ENCODE results near the gene MAN2B1. TPM values are rescaled to one million over a fixed set of nuclear protein-coding genes. Genes with fewer than 3 reads are reported as not detected.
A peak's percentile ranks its signal among the peaks of the same experiment; 100 is the strongest.

Gene MAN2B1
- total RNA-seq, 1 donor from 2014 or later: 35.8 TPM

DNA sequence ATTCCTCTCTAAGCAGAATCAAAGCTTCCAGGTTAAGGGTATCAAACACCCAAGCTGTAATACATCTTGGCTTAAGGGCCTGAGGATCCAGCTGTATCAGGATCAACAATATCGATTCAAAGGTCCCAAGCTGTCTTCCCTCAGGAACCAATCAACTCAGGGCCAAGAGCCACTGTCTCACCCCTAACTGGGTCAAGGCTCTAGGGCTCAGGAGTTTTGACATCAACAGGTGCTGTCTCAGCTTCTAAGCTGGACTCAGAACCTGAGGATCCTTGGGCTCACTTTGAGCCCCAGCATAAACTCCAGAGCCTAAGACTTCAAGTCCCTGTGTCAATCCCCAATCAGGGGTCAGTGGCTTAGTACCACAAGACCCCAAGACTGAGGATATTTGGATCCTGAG, 29.0 kb upstream of the MAN2B1 start:
- Histone ChIP-seq H3F3A (ENCODE audit: low read depth) (peaks cover 32% of the 10 kb centered on the region), H3K4me2 (peak overlapping the region; percentile 84), H3K9me3 (ENCODE audit: low read depth) (no peaks in the 10 kb centered on the region), H3K79me2 (ENCODE audit: low read depth) (no peaks in the 10 kb centered on the region), H4K20me1 (ENCODE audit: low read depth) (no peaks in the 10 kb centered on the region), H3K4me3 (peak overlapping the region; percentile 82), H3K27me3 (no peaks in the 10 kb centered on the region), H3K27ac (no peak overlapping the region), H2AFZ (replicated peaks) (no peak overlapping the region), H3K4me1 (peaks cover 7% of the 10 kb centered on the region), H3K36me3 (no peaks in the 10 kb centered on the region), H3K9ac (peak overlapping the region; percentile 64)
- Mint-ChIP-seq H3K4me1 (peaks cover 7% of the 10 kb centered on the region), H3K9me3 (no peaks in the 10 kb centered on the region), H3K27me3 (ENCODE audit: insufficient read depth, low read depth) (peaks cover 2% of the 10 kb centered on the region), H3K4me3 (peak overlapping the region; percentile 87), H3K36me3 (peaks cover 4% of the 10 kb centered on the region), H3K27ac (no peak overlapping the region)
- TF ChIP-seq, protein P1, sequence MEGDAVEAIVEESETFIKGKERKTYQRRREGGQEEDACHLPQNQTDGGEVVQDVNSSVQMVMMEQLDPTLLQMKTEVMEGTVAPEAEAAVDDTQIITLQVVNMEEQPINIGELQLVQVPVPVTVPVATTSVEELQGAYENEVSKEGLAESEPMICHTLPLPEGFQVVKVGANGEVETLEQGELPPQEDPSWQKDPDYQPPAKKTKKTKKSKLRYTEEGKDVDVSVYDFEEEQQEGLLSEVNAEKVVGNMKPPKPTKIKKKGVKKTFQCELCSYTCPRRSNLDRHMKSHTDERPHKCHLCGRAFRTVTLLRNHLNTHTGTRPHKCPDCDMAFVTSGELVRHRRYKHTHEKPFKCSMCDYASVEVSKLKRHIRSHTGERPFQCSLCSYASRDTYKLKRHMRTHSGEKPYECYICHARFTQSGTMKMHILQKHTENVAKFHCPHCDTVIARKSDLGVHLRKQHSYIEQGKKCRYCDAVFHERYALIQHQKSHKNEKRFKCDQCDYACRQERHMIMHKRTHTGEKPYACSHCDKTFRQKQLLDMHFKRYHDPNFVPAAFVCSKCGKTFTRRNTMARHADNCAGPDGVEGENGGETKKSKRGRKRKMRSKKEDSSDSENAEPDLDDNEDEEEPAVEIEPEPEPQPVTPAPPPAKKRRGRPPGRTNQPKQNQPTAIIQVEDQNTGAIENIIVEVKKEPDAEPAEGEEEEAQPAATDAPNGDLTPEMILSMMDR (IDR thresholded peaks at IDR 0.05): no peak
- no peak for TF ChIP-seq EZH2phosphoT487 (IDR thresholded peaks at IDR 0.05)
- no peak for TF ChIP-seq EZH2 (IDR thresholded peaks at IDR 0.05)
- no peak for DNase-seq (ENCODE audit: low spot score)

DNA sequence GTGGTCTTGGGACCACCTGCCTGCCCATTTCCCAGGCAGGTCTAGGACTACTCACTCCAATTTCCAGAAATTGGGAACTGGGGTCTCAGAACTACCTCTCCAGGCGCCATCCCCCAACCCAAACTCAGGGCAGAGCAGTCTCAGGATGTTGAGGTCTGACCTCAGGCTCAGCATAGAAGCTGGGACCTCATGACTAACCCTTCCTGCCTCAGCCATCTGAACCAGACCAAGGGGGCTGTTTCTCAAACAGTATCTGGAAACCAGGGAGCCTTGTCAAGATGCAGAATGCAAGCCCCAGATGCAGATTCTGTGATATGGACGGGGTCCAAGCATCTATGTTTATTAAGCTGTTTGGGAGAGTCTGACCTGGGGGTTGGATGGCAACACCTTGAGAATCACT, 28.6 kb upstream of the MAN2B1 start:
- H3K27me3 ChIP-seq: no peaks in the 10 kb centered on the region
- Mint-ChIP-seq H3K36me3 (peaks cover 4% of the 10 kb centered on the region), H3K4me3 (peak overlapping the region; percentile 75), H3K27ac (no peak overlapping the region), H3K9me3 (no peaks in the 10 kb centered on the region), H3K27me3 (ENCODE audit: insufficient read depth, low read depth) (peaks cover 2% of the 10 kb centered on the region), H3K4me1 (peaks cover 7% of the 10 kb centered on the region)
- no peaks in the 10 kb centered on the region for H3K36me3 ChIP-seq
- no peaks in the 10 kb centered on the region for H3K79me2 ChIP-seq (ENCODE audit: low read depth)
- no peaks in the 10 kb centered on the region for H4K20me1 ChIP-seq (ENCODE audit: low read depth)
- H3K4me2 ChIP-seq: no peak overlapping the region
- peaks cover 7% of the 10 kb centered on the region for H3K4me1 ChIP-seq
- TF ChIP-seq EZH2phosphoT487 (IDR thresholded peaks at IDR 0.05): no peak
- TF ChIP-seq, protein P1 (IDR thresholded peaks at IDR 0.05): no peak
- no peak for DNase-seq (ENCODE audit: low spot score)
- no peak overlapping the region for H3K27ac ChIP-seq
- H3K9me3 ChIP-seq (ENCODE audit: low read depth): no peaks in the 10 kb centered on the region
- H3K4me3 ChIP-seq: no peak overlapping the region
- H3K9ac ChIP-seq: no peak overlapping the region
- H3F3A ChIP-seq (ENCODE audit: low read depth): peaks cover 32% of the 10 kb centered on the region
- no peak overlapping the region for H2AFZ ChIP-seq (replicated peaks)

DNA sequence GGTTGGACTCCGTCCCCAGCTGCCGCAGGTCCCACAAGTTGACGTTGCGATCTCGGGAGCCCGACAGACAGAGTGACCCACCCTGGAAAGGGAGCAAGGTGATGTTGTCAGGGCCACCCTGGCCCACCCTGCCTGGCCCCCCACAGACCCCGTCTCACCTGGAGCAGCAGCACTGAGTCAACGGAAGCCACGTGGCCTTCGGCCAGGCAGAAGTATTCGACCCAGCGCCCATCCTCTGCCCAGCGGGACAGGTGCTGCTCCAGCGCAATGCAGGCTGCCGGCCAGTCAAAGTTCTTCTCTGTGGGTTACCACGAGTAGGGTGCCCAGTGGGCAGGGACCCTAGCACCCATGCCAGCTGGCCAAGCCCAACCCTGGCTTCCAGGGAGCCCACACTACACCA, 28.1 kb upstream of the MAN2B1 start:
- H3K4me3 ChIP-seq: no peak overlapping the region
- H3K9me3 ChIP-seq (ENCODE audit: low read depth): no peaks in the 10 kb centered on the region
- no peak overlapping the region for H3K27ac Mint-ChIP-seq
- no peak for DNase-seq (ENCODE audit: low spot score)
- no peaks in the 10 kb centered on the region for H3K27me3 ChIP-seq
- no peak overlapping the region for H2AFZ ChIP-seq (replicated peaks)
- H3K36me3 Mint-ChIP-seq: peaks cover 3% of the 10 kb centered on the region
- H3F3A ChIP-seq (ENCODE audit: low read depth): peaks cover 30% of the 10 kb centered on the region
- H3K9ac ChIP-seq: no peak overlapping the region
- H3K4me1 Mint-ChIP-seq: peaks cover 7% of the 10 kb centered on the region
- H3K4me3 Mint-ChIP-seq: peak overlapping the region; percentile 75
- no peaks in the 10 kb centered on the region for H3K79me2 ChIP-seq (ENCODE audit: low read depth)
- peaks cover 7% of the 10 kb centered on the region for H3K4me1 ChIP-seq
- no peaks in the 10 kb centered on the region for H3K36me3 ChIP-seq
- no peaks in the 10 kb centered on the region for H3K9me3 Mint-ChIP-seq
- TF ChIP-seq, protein P1 (IDR thresholded peaks at IDR 0.05): no peak
- no peak for TF ChIP-seq EZH2phosphoT487 (IDR thresholded peaks at IDR 0.05)
- TF ChIP-seq EZH2 (IDR thresholded peaks at IDR 0.05): no peak
- no peak overlapping the region for H3K4me2 ChIP-seq
- peaks cover 2% of the 10 kb centered on the region for H3K27me3 Mint-ChIP-seq (ENCODE audit: insufficient read depth, low read depth)
- H4K20me1 ChIP-seq (ENCODE audit: low read depth): no peaks in the 10 kb centered on the region
- no peak overlapping the region for H3K27ac ChIP-seq
